ENCODE measurements around the gene OPRD1.

Gene OPRD1

DNA sequence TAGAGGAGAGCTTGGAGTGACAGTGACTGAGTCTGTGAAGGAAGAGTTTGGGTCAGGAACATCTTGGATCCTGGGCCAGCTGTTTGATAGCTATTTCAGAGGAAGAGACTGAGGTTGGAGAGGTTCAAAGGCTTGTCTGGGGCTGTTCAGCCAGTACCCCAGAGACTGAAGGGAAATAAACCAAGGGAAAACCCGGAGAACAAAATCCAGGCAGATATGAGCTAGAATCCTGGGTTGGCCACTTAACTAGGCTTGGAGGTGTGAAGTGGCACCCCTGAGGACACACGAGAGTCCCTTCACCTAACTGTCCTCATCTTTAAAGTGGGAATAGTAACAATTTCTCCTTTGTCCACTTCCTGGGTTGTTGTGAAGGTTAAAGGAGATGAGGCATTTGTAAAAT, 79.3 kb downstream of the OPRD1 start:
- TF ChIP-seq FOXK2 (IDR thresholded peaks at IDR 0.05), result no peak
- TF ChIP-seq HDGF (IDR thresholded peaks at IDR 0.05; ENCODE audit: borderline replicate concordance), result no peak
- ChIA-PET CTCF (interaction anchor here (1.2 kb wide), 1 partner anchor 141 kb away, joined by 4 read pairs; no protein-coding TSS in a partner anchor), POLR2A (interaction anchor here (0.6 to 1.3 kb wide), 3 partner anchors 9 to 23 kb away, joined by 3 to 4 read pairs (median 3); partner anchors contain the start of gene EPB41)
- no peak for DNase-seq (ENCODE audit: extremely low spot score)

DNA sequence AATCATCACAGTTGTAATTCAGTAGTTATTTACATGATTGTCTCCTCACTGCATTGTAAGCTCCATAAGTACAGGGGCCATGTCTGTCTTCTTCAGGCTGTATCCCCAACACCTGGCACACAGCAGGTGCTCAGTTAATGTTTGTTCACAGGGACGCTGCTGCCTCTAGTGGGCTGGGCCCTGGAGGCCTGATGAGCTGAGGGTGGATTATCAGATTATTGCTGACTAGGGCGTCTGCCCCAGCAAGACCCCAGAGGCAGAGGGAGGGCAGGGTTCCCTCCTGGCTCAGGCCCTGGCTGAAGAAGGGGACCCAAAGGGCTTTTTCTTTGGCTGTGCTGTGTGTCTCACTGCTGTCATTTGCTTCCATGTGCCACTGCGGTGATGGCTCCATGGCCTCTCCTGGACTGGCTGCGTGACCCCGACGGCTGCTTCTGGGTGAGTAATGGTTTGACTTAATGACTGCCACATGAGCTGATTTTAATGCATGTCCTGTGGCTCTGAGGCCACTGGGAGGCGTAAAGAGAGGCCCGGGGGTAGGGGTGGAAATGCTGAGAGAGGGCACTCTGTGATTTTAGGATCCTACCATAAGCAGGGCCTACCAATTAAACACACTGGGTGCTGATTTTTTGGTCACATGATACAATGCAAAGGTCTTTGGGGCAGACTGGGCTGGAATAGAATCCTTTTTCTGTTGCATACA, 81.6 kb downstream of the OPRD1 start:
- DNase-seq (ENCODE audit: extremely low spot score), result peak; percentile 84
- no peak for TF ChIP-seq BHLHE40 (IDR thresholded peaks at IDR 0.05; ENCODE audit: borderline replicate concordance)
- TF ChIP-seq CTBP1 (IDR thresholded peaks at IDR 0.05; ENCODE audit: borderline replicate concordance), result no peak
- TF ChIP-seq LEF1 (IDR thresholded peaks at IDR 0.05; ENCODE audit: borderline replicate concordance), result no peak
- no peak for TF ChIP-seq SUZ12 (IDR thresholded peaks at IDR 0.05)
- TF ChIP-seq FOXK2 (IDR thresholded peaks at IDR 0.05), result no peak
- no peak for TF ChIP-seq NFRKB (IDR thresholded peaks at IDR 0.05)
- no peak for TF ChIP-seq TARDBP (IDR thresholded peaks at IDR 0.05)
- no peak for TF ChIP-seq ZNF384 (IDR thresholded peaks at IDR 0.05)
- TF ChIP-seq FOXM1 (IDR thresholded peaks at IDR 0.05; ENCODE audit: borderline replicate concordance), result no peak
- TF ChIP-seq, protein P1, sequence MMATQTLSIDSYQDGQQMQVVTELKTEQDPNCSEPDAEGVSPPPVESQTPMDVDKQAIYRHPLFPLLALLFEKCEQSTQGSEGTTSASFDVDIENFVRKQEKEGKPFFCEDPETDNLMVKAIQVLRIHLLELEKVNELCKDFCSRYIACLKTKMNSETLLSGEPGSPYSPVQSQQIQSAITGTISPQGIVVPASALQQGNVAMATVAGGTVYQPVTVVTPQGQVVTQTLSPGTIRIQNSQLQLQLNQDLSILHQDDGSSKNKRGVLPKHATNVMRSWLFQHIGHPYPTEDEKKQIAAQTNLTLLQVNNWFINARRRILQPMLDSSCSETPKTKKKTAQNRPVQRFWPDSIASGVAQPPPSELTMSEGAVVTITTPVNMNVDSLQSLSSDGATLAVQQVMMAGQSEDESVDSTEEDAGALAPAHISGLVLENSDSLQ (IDR thresholded peaks at IDR 0.05), result peak; percentile 90
- TF ChIP-seq ELF4 (IDR thresholded peaks at IDR 0.05), result no peak
- TF ChIP-seq FOXA1 (IDR thresholded peaks at IDR 0.05), result no peak
- no peak for TF ChIP-seq ARNT (IDR thresholded peaks at IDR 0.05)
- TF ChIP-seq HDGF (IDR thresholded peaks at IDR 0.05; ENCODE audit: borderline replicate concordance), result peak; percentile 85; the same call in 1 of the 2 replicates
- TF ChIP-seq L3MBTL2 (conservative IDR thresholded peaks at IDR 0.05), result no peak
- ChIA-PET POLR2A (interaction anchor here (1.1 to 1.5 kb wide), 2 partner anchors 9 to 22 kb away, joined by 4 read pairs; no protein-coding TSS in a partner anchor), CTCF (interaction anchor here (0.6 to 1.6 kb wide), 7 partner anchors 14 to 309 kb away, joined by 3 to 15 read pairs (median 4); no protein-coding TSS in a partner anchor)

DNA sequence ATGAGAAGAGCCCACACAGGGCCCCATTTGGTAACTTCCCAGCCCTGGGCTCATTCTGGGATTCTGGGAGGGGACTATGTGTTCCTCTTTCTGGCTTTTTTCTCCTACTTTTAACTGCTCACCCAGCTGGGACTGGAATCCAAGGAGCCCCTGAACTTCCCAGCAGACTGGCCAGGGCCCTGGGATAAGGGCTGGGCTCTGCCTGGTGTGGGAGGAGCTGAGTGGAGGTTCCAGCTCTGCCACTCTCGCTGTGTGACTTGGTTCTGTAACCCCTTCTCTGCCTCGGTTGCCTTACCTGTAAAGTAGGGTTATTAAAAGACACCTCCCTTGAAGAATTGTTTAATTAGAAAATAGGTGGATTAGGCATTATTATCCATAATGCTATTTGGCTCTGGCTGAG, 82.8 kb downstream of the OPRD1 start:
- CTCF ChIA-PET, result interaction anchor here (0.5 to 1.0 kb wide), 2 partner anchors 9 to 102 kb away, joined by 3 read pairs; no protein-coding TSS in a partner anchor

DNA sequence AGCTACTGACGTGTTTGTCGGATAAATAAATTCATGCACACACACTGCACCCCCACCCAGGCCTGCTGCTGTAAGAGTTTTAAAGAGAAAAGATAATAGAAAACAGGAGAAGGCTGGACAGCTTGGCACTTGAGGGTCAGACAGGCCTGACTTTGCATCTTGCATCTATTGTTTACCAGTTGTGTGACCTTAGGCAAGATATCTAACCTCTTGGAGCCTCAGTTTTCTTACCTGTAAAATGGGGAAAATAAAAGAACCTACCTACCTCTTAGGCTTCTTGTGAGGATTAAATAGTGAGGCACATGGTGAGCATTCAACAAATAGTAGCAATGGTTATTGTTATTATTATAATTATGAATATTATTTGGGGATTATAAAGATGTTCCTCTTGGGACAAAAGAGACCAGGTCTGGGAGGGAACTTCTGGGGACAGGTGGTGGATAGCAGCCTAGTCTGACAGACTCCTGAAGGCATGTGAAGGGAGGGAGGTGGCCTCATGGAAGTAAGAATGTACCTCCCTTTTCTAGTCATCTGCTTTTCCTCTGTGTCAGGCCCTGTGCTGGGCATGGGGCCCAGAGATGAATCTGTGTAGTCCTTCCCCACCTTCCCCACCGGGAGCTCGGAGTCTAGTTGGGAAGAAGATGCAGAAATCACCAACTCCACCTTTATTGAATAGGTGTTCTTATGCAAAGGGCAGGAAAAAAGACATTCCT, 84.1 kb downstream of the OPRD1 start:
- ChIA-PET CTCF (no interaction called here), POLR2A (interaction anchor here (1.6 kb wide), 1 partner anchor 18 kb away, joined by 5 read pairs; the partner anchor contains the start of gene EPB41)
- no peak for DNase-seq (ENCODE audit: extremely low spot score)
- TF ChIP-seq BHLHE40 (IDR thresholded peaks at IDR 0.05; ENCODE audit: borderline replicate concordance) (no peak), SUZ12 (IDR thresholded peaks at IDR 0.05) (no peak), FOXK2 (IDR thresholded peaks at IDR 0.05) (no peak), LEF1 (IDR thresholded peaks at IDR 0.05; ENCODE audit: borderline replicate concordance) (no peak), ZNF384 (IDR thresholded peaks at IDR 0.05) (no peak)

More for the DNA sequence above, 82.8 kb downstream of the OPRD1 start:
- POLR2A ChIA-PET, result interaction anchor here (1.6 kb wide), 1 partner anchor 19 kb away, joined by 5 read pairs; the partner anchor contains the start of gene EPB41
- no peak for TF ChIP-seq FOXM1 (IDR thresholded peaks at IDR 0.05; ENCODE audit: borderline replicate concordance)
- TF ChIP-seq NFRKB (IDR thresholded peaks at IDR 0.05), result no peak
- TF ChIP-seq HDGF (IDR thresholded peaks at IDR 0.05; ENCODE audit: borderline replicate concordance), result no peak
- no peak for TF ChIP-seq BHLHE40 (IDR thresholded peaks at IDR 0.05; ENCODE audit: borderline replicate concordance)
- TF ChIP-seq TARDBP (IDR thresholded peaks at IDR 0.05), result no peak
- TF ChIP-seq SP1 (IDR thresholded peaks at IDR 0.05), result no peak
- TF ChIP-seq SUZ12 (IDR thresholded peaks at IDR 0.05), result no peak
- TF ChIP-seq, protein P1 (IDR thresholded peaks at IDR 0.05), result no peak
- no peak for TF ChIP-seq LEF1 (IDR thresholded peaks at IDR 0.05; ENCODE audit: borderline replicate concordance)
- no peak for TF ChIP-seq ZNF384 (IDR thresholded peaks at IDR 0.05)
- TF ChIP-seq CTBP1 (IDR thresholded peaks at IDR 0.05; ENCODE audit: borderline replicate concordance), result no peak
- no peak for TF ChIP-seq FOXK2 (IDR thresholded peaks at IDR 0.05)
- no peak for TF ChIP-seq FOXA1 (IDR thresholded peaks at IDR 0.05)
- no peak for DNase-seq (ENCODE audit: extremely low spot score)

DNA sequence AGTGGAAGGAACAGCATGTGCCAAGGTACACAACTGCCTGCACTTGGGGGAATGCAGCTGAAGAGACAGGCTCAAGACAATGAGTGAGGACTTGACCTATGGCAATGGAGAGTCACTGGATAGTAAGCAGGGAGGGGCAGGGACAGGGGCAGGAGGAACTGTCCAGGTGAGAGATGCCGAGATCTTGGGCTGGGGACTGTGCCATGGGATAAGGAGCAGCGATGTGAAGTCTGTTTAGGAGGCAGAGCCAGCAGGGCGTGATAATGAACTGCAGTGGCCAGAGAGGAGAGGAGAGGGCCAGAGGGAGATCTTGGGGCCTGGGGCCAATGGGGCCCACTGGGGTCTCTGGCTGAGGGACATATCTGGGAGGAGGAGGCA, 84.6 kb downstream of the OPRD1 start:
- no peak for DNase-seq (ENCODE audit: extremely low spot score)
- TF ChIP-seq BHLHE40 (IDR thresholded peaks at IDR 0.05; ENCODE audit: borderline replicate concordance), result no peak
- TF ChIP-seq, protein P1 (IDR thresholded peaks at IDR 0.05), result no peak
- TF ChIP-seq ELF4 (IDR thresholded peaks at IDR 0.05), result no peak
- TF ChIP-seq HDGF (IDR thresholded peaks at IDR 0.05; ENCODE audit: borderline replicate concordance), result no peak
- TF ChIP-seq TARDBP (IDR thresholded peaks at IDR 0.05), result no peak
- no peak for TF ChIP-seq L3MBTL2 (conservative IDR thresholded peaks at IDR 0.05)
- no peak for TF ChIP-seq SP1 (IDR thresholded peaks at IDR 0.05)
- TF ChIP-seq ARNT (IDR thresholded peaks at IDR 0.05), result no peak
- ChIA-PET CTCF (no interaction called here), POLR2A (interaction anchor here (0.9 to 1.1 kb wide), 2 partner anchors 18 to 285 kb away, joined by 3 to 4 read pairs; partner anchors contain the start of genes EPB41 and SRSF4)

DNA sequence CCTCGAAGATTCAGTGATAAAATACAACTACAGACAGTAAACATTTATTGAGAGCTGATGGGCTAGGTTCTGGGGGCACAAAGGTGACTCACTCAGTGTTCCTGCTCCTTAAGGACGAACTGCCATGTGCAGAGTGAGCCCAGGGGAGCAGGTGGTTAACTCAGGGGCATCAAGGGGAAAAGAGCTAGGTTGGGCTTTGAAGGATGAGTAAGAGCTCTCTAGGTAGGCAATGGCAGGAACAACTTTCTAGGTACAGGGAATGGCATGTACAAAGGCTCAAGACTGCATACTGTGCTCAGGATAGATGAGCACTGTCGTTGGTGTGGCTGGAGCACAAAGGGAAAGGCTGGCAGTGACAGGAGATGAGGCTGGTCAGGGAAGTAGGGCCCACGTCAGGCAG, 85.8 kb downstream of the OPRD1 start:
- DNase-seq (ENCODE audit: extremely low spot score), result no peak
- TF ChIP-seq ARNT (IDR thresholded peaks at IDR 0.05) (no peak), ZNF384 (IDR thresholded peaks at IDR 0.05) (no peak), BHLHE40 (IDR thresholded peaks at IDR 0.05; ENCODE audit: borderline replicate concordance) (no peak), NFRKB (IDR thresholded peaks at IDR 0.05) (no peak), L3MBTL2 (conservative IDR thresholded peaks at IDR 0.05) (no peak), CTBP1 (IDR thresholded peaks at IDR 0.05; ENCODE audit: borderline replicate concordance) (no peak), FOXK2 (IDR thresholded peaks at IDR 0.05) (no peak), HDGF (IDR thresholded peaks at IDR 0.05; ENCODE audit: borderline replicate concordance) (no peak), SP1 (IDR thresholded peaks at IDR 0.05) (no peak), ELF4 (IDR thresholded peaks at IDR 0.05) (no peak), LEF1 (IDR thresholded peaks at IDR 0.05; ENCODE audit: borderline replicate concordance) (no peak), SUZ12 (IDR thresholded peaks at IDR 0.05) (no peak), TARDBP (IDR thresholded peaks at IDR 0.05) (no peak), FOXA1 (IDR thresholded peaks at IDR 0.05) (no peak)
- TF ChIP-seq, protein P1 (IDR thresholded peaks at IDR 0.05), result no peak
- ChIA-PET POLR2A (interaction anchor here (1.3 kb wide), 1 partner anchor 16 kb away, joined by 4 read pairs; the partner anchor contains the start of gene EPB41), CTCF (interaction anchor here (1.5 kb wide), 1 partner anchor 20 kb away, joined by 3 read pairs; no protein-coding TSS in a partner anchor)

All from HEK293T (cell line).